Measurements from ENCODE around the gene PTF1A.

Gene PTF1A

GRCh38 chr10:23187155-23187554, 5.0 kb upstream of the PTF1A start:
- no peak for DNase-seq

GRCh38 chr10:23189024-23189423, 3.1 kb upstream of the PTF1A start:
- DNase-seq, result no peak

GRCh38 chr10:23190872-23191763, 994 bp upstream of the PTF1A start:
- no peak for DNase-seq

GRCh38 chr10:23192712-23193434, 761 bp downstream of the PTF1A start:
- DNase-seq, result no peak

- DNase-seq, result no peak
Measured at GRCh38 chr10:23193435-23194074, 1.4 kb downstream of the PTF1A start.

GRCh38 chr10:23194471-23194965, 2.4 kb downstream of the PTF1A start:
- DNase-seq, result no peak

GRCh38 chr10:23194966-23195845, 3.1 kb downstream of the PTF1A start:
- DNase-seq, result no peak

- DNase-seq, result no peak
Measured at GRCh38 chr10:23195846-23196600, 3.9 kb downstream of the PTF1A start.

- no peak for DNase-seq
Measured at GRCh38 chr10:23196915-23197314, 4.8 kb downstream of the PTF1A start.

- DNase-seq, result no peak
Measured at GRCh38 chr10:23197416-23197861, 5.3 kb downstream of the PTF1A start.

- DNase-seq, result no peak
Measured at GRCh38 chr10:23198610-23198939, 6.5 kb downstream of the PTF1A start.

- DNase-seq, result no peak
Measured at GRCh38 chr10:23198940-23199767, 7.0 kb downstream of the PTF1A start.

GRCh38 chr10:23199768-23200511, 7.8 kb downstream of the PTF1A start:
- DNase-seq, result no peak

- DNase-seq, result no peak
Measured at GRCh38 chr10:23200586-23200985, 8.5 kb downstream of the PTF1A start.

GRCh38 chr10:23200997-23201652, 9.0 kb downstream of the PTF1A start:
- no peak for DNase-seq

- no peak for DNase-seq
Measured at GRCh38 chr10:23201837-23202236, 9.7 kb downstream of the PTF1A start.

- DNase-seq, result no peak
Measured at GRCh38 chr10:23202779-23203178, 10.7 kb downstream of the PTF1A start.

- DNase-seq, result no peak
Measured at GRCh38 chr10:23203369-23204325, 11.5 kb downstream of the PTF1A start.

Data from effector CD4-positive, alpha-beta T cell (primary cell).